Measurements from ENCODE around the gene OR5B2.

- no peak for TF ChIP-seq CTCF (IDR thresholded peaks at IDR 0.05; ENCODE audit: borderline replicate concordance, extremely low read depth, low read length, poor library complexity, severe bottlenecking)
- TF ChIP-seq EZH2 (IDR thresholded peaks at IDR 0.05; ENCODE audit: borderline replicate concordance, low read depth, low read length, severe bottlenecking): no peak
Observed at GRCh38 chr11:58434217-58434616, 6.3 kb upstream of the OR5B2 start.
